RWPE2 (cell line): ENCODE results near the gene RPS3.
"Not testable (repeated sequence)": the region's sequence is repeated elsewhere in the genome, so short reads cannot be mapped to it uniquely, and the experiment has no call there.

Experiments
- ATAC-seq: fragments of 200-7000 bp; cut with Tn5 transposase; 3 replicates; pipeline ENCODE4 v1.9.1; 2021; ENCODE audit warnings: low read depth
- DNase-seq: peaks from one replicate; pipeline ENCODE4 v3.0.0-alpha.2; 2020; ENCODE audit warnings: low spot score
- H3K27ac ChIP-seq: fragments of 450-650 bp; 2 replicates; pipeline ENCODE4 v1.5.1; 2017; ENCODE audit warnings: mild to moderate bottlenecking; ENCODE audit not compliant: poor library complexity, severe bottlenecking
- H3K27me3 ChIP-seq: fragments of 250-450 bp; sonication (Bioruptor Pico); 2 replicates; pipeline ENCODE4 v1.5.1; 2021; ENCODE audit warnings: mild to moderate bottlenecking, moderate library complexity; ENCODE audit not compliant: insufficient read depth, poor library complexity, severe bottlenecking
- H3K36me3 ChIP-seq: fragments of 250-450 bp; sonication (Bioruptor Pico); 2 replicates; pipeline ENCODE4 v1.5.1; 2020; ENCODE audit warnings: low read depth, mild to moderate bottlenecking, moderate library complexity
- H3K4me1 ChIP-seq: fragments of 250-450 bp; sonication (Bioruptor Pico); 2 replicates; pipeline ENCODE4 v1.5.1; 2021; ENCODE audit warnings: mild to moderate bottlenecking, moderate library complexity; ENCODE audit not compliant: insufficient read depth, poor library complexity, severe bottlenecking
- H3K4me3 ChIP-seq: fragments of 250-450 bp; sonication (Bioruptor Pico); 2 replicates; pipeline ENCODE4 v1.5.1; 2021; ENCODE audit warnings: mild to moderate bottlenecking, moderate library complexity; ENCODE audit not compliant: severe bottlenecking
- H3K9me3 ChIP-seq: fragments of 250-450 bp; sonication (Bioruptor Pico); 2 replicates; pipeline ENCODE4 v1.5.1; 2021; ENCODE audit warnings: mild to moderate bottlenecking, moderate library complexity; ENCODE audit not compliant: severe bottlenecking
- TF ChIP-seq, protein P1 (sequence below): fragments of 450-650 bp; IDR thresholded peaks from one replicate; pipeline ENCODE4 v1.5.1; 2017; ENCODE audit warnings: mild to moderate bottlenecking, moderate library complexity; ENCODE audit not compliant: poor library complexity, severe bottlenecking

RPS3 gene

GRCh38 chr11:75403037-75403436, 3.7 kb downstream of the RPS3 start:
- ATAC-seq: no peak
- Histone ChIP-seq H3K9me3 (no peaks in the 10 kb centered on the region), H3K27me3 (no peaks in the 10 kb centered on the region), H3K4me3 (no peak overlapping the region), H3K4me1 (peaks cover 14% of the 10 kb centered on the region), H3K27ac (peak overlapping the region; percentile 91), H3K36me3 (peaks cover 86% of the 10 kb centered on the region)
- TF ChIP-seq, protein P1, sequence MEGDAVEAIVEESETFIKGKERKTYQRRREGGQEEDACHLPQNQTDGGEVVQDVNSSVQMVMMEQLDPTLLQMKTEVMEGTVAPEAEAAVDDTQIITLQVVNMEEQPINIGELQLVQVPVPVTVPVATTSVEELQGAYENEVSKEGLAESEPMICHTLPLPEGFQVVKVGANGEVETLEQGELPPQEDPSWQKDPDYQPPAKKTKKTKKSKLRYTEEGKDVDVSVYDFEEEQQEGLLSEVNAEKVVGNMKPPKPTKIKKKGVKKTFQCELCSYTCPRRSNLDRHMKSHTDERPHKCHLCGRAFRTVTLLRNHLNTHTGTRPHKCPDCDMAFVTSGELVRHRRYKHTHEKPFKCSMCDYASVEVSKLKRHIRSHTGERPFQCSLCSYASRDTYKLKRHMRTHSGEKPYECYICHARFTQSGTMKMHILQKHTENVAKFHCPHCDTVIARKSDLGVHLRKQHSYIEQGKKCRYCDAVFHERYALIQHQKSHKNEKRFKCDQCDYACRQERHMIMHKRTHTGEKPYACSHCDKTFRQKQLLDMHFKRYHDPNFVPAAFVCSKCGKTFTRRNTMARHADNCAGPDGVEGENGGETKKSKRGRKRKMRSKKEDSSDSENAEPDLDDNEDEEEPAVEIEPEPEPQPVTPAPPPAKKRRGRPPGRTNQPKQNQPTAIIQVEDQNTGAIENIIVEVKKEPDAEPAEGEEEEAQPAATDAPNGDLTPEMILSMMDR: no peak
- no peak for DNase-seq

GRCh38 chr11:75403983-75404658, 4.8 kb downstream of the RPS3 start:
- Histone ChIP-seq H3K4me1 (peaks cover 14% of the 10 kb centered on the region), H3K36me3 (peaks cover 95% of the 10 kb centered on the region), H3K27me3 (no peaks in the 10 kb centered on the region), H3K4me3 (no peak overlapping the region), H3K9me3 (no peaks in the 10 kb centered on the region), H3K27ac (peak overlapping the region; percentile 91)
- ATAC-seq (no peak), DNase-seq (no peak)
- TF ChIP-seq, protein P1: no peak

DNA sequence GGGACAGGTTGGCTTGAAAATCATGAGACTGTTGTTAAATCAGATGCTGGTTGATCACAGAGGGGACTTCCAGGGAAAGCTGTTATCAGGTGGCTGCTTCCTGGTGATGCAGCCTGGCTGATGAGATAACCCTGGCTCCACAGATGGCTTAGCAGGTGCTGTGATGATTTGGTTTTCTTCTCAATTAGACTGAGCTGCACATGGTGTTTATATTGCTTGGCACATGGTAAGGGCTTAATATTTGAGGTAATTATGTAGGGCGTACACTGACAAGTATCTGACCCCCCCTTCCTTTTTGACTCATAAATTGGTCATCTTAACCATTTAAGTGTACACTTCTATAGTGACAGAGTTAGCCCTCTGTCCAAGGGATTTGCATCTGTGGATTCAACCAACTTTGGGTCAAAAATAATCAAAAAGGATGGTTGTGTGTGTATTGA, 7.0 kb downstream of the RPS3 start:
- DNase-seq (no peak), ATAC-seq (peak; percentile 51)
- no peak overlapping the region for H3K4me3 ChIP-seq
- H3K27ac ChIP-seq: peak overlapping the region; percentile 2
- TF ChIP-seq, protein P1: no peak
- peaks cover 82% of the 10 kb centered on the region for H3K36me3 ChIP-seq
- H3K9me3 ChIP-seq: no peaks in the 10 kb centered on the region
- no peaks in the 10 kb centered on the region for H3K27me3 ChIP-seq
- peaks cover 14% of the 10 kb centered on the region for H3K4me1 ChIP-seq

DNA sequence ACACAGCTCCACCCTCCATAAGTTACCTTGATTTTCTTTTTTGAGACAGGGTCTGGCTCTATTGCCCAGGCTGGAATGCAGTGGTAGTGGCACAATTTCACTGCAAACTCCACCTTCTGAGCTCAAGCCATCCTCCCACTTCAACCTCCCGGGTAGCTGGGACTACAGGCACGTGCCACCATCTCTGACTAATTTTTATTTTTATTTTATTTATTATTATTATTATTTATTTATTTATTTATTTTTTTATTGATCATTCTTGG, 9.6 kb downstream of the RPS3 start:
- Histone ChIP-seq H3K36me3 (peaks cover 78% of the 10 kb centered on the region), H3K4me3 (no peak overlapping the region)
- TF ChIP-seq, protein P1: no peak

GRCh38 chr11:75409971-75410370, 10.7 kb downstream of the RPS3 start:
- not testable (repeated sequence) for ATAC-seq, DNase-seq, H3K4me3 ChIP-seq, H3K27ac ChIP-seq, H3K27me3 ChIP-seq, H3K4me1 ChIP-seq, H3K9me3 ChIP-seq
- peaks cover 71% of the 10 kb centered on the region for H3K36me3 ChIP-seq

More for the DNA sequence above, 9.6 kb downstream of the RPS3 start:
- no peak; the same call in 2 of the 3 replicates for ATAC-seq
- Histone ChIP-seq H3K9me3 (no peaks in the 10 kb centered on the region), H3K27ac (no peak overlapping the region), H3K27me3 (no peaks in the 10 kb centered on the region), H3K4me1 (no peaks in the 10 kb centered on the region)
- DNase-seq: no peak

- not testable (repeated sequence) for H3K27ac ChIP-seq, H3K4me1 ChIP-seq, H3K27me3 ChIP-seq, H3K4me3 ChIP-seq, H3K9me3 ChIP-seq, DNase-seq, ATAC-seq
- peaks cover 50% of the 10 kb centered on the region for H3K36me3 ChIP-seq
Measured at GRCh38 chr11:75413146-75413545, 13.8 kb downstream of the RPS3 start.
